GM12875 (cell line): ENCODE results near the gene WNK2.

Source experiments
- H3K4me3 ChIP-seq: one replicate; pipeline ENCODE4 v1.5.1; 2011; ENCODE audit warnings: low read depth, low read length, control low read depth
- TF ChIP-seq, protein P1 (sequence below): IDR thresholded peaks from 2 replicates; pipeline ENCODE4 v1.5.1; 2011; ENCODE audit warnings: low read depth, mild to moderate bottlenecking, control low read depth, inconsistent platforms, low read length, moderate library complexity, borderline replicate concordance; ENCODE audit not compliant: insufficient read depth

The WNK2 gene

GRCh38 chr9:93172666-93173364 lies 11.1 kb upstream of the WNK2 start:
- TF ChIP-seq, protein P1, sequence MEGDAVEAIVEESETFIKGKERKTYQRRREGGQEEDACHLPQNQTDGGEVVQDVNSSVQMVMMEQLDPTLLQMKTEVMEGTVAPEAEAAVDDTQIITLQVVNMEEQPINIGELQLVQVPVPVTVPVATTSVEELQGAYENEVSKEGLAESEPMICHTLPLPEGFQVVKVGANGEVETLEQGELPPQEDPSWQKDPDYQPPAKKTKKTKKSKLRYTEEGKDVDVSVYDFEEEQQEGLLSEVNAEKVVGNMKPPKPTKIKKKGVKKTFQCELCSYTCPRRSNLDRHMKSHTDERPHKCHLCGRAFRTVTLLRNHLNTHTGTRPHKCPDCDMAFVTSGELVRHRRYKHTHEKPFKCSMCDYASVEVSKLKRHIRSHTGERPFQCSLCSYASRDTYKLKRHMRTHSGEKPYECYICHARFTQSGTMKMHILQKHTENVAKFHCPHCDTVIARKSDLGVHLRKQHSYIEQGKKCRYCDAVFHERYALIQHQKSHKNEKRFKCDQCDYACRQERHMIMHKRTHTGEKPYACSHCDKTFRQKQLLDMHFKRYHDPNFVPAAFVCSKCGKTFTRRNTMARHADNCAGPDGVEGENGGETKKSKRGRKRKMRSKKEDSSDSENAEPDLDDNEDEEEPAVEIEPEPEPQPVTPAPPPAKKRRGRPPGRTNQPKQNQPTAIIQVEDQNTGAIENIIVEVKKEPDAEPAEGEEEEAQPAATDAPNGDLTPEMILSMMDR: no peak
- no peak overlapping the region for H3K4me3 ChIP-seq

DNA sequence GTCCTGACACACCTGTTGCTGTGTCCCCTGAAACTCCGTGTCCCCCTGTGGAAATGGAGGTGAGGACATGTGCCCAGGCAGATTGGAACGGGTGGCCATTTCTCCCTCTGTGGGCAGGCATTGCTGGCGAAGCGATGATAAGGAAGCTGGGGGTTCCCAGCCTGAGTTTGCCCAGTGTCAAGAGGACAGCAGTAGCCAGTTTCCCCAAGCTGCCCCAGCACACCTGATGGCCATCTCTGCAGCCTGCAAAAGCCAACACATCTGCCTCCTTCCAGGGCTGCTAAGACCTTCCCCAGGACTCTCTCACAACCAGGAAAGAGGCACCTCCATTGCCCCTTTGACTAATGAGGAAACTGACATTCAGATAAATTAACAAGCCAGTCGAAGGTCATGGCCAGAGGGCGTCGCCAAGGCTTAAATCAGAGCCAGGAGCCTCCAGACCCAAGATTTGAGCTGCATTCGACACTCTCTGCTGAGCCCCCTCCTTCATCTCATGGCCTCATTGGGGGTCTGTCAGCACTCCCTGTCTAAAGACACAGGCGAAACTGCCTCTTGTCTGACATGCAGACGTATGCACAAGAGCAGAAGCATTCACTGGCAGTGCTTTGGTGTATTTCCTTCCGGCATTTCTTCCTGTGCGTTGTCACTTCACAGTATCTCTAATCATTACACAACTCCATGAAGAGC lies 10.4 kb upstream of the WNK2 start:
- TF ChIP-seq, protein P1: no peak
- H3K4me3 ChIP-seq: no peak overlapping the region

DNA sequence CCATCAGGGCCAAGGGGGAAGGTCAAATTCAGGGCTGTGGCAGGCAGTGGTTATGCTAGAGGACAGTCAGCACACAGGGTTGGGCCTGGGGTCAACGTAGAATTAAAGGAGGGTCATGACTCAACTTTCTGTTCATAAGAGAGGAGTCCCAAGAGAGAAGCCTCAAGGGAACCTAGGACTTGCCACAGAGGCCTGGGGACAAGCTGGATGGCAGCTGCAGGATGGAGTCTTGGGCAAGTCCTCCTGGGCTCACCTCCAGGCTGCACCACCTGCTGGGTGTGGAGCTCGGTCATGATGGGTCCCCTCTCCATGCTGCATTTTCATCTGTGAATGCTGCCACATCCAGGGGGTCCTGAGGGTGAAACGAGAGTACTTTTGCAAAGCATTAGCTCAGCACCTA lies 9.0 kb upstream of the WNK2 start:
- H3K4me3 ChIP-seq: no peak overlapping the region
- TF ChIP-seq, protein P1: no peak

GRCh38 chr9:93177676-93178075 lies 6.3 kb upstream of the WNK2 start:
- no peak overlapping the region for H3K4me3 ChIP-seq
- TF ChIP-seq, protein P1: no peak

DNA sequence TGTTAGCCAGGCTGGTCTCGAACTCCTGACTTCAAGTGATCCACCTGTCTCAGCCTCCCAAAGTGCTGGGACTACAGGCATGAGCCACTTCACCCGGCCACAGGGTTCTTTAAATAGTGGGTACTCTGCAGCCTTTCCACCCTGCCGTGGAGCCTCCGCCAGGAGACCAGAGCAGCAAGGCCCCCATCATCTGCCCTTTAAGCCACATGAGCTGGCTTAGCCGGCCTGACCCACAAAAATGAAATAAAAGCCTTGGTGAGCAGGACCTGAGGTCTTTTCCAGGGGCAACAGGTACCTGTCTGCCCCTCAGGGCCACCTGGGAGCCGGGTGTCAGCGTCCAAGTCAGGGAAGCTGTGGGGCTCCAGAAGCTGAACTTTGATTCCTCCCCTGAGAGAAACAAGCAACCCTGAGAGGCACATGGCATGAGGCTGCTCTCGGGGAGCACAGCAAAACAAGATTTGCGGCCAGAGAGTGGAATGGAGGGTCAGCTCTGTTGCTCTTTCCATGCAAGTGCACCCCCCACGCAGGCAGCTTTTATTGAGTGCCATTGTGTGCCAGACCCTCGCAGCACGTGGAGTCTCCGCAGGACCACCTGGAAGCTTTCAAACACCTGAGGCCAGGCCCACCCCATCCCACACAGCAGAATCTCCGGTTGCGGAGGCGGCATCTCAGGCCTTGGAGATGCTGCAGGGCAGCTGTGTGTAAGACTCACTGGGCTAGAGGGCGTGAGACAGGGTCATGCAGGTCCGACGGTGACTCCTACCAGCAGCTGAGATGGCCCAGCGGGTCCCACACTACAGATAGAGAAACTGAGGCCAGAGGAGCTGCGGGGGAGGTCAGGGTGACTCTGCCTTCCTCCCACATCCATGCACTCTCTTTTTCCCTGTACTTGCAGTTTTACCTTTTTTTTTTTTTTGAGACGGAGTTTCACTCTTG lies 4.8 kb upstream of the WNK2 start:
- TF ChIP-seq, protein P1: no peak

GRCh38 chr9:93180938-93181337 lies 3.0 kb upstream of the WNK2 start:
- H3K4me3 ChIP-seq: no peak overlapping the region
- TF ChIP-seq, protein P1: no peak

More for the DNA sequence above, 4.8 kb upstream of the WNK2 start:
- no peak overlapping the region for H3K4me3 ChIP-seq
